SJSA1 (cell line): Measurements from ENCODE around the gene CEP112. TPM values are rescaled to one million over a fixed set of nuclear protein-coding genes. Genes with fewer than 3 reads are reported as not detected.
A peak's percentile ranks its signal among the peaks of the same experiment; 100 is the strongest.

Source experiments
- DNase-seq, 2 experiments: peaks; one replicate each; pipeline ENCODE4 v3.0.0-alpha.2; 2015 to 2020; ENCODE audit warnings: low spot score in 2 of 2, low read depth in 1 of 2
- H3K27ac ChIP-seq: fragments of 250-450 bp; sonication (Bioruptor Pico); 2 replicates; pipeline ENCODE4 v1.5.1; 2020; ENCODE audit warnings: mild to moderate bottlenecking, moderate library complexity
- H3K27me3 ChIP-seq: fragments of 250-450 bp; sonication (Bioruptor Pico); replicated peaks from 2 replicates; pipeline ENCODE4 v1.5.1; 2020; ENCODE audit warnings: mild to moderate bottlenecking, moderate library complexity
- H3K36me3 ChIP-seq: fragments of 250-450 bp; sonication (Bioruptor Pico); 2 replicates; pipeline ENCODE4 v1.5.1; 2020; ENCODE audit warnings: mild to moderate bottlenecking
- H3K4me1 ChIP-seq: fragments of 250-450 bp; sonication (Bioruptor Pico); replicated peaks from 2 replicates; pipeline ENCODE4 v1.6.1; 2021; ENCODE audit warnings: mild to moderate bottlenecking
- H3K4me3 ChIP-seq: fragments of 250-450 bp; sonication (Bioruptor Pico); 2 replicates; pipeline ENCODE4 v1.5.1; 2020; ENCODE audit warnings: mild to moderate bottlenecking
- H3K9me3 ChIP-seq: fragments of 250-450 bp; sonication (Bioruptor Pico); replicated peaks from 2 replicates; pipeline ENCODE4 v1.5.1; 2020; ENCODE audit warnings: mild to moderate bottlenecking
- total RNA-seq: library from RNA; depleted of rRNA; stranded (reverse); fragments of >200 nt; shearing (Covaris generic); gene quantifications from 2 replicates; pipeline ENCODE4 v1.2.3, GENCODE V29; 2014; rRNA removed

The CEP112 gene
- total RNA-seq = 9.6 and 34.8 TPM in 2 replicates

DNA sequence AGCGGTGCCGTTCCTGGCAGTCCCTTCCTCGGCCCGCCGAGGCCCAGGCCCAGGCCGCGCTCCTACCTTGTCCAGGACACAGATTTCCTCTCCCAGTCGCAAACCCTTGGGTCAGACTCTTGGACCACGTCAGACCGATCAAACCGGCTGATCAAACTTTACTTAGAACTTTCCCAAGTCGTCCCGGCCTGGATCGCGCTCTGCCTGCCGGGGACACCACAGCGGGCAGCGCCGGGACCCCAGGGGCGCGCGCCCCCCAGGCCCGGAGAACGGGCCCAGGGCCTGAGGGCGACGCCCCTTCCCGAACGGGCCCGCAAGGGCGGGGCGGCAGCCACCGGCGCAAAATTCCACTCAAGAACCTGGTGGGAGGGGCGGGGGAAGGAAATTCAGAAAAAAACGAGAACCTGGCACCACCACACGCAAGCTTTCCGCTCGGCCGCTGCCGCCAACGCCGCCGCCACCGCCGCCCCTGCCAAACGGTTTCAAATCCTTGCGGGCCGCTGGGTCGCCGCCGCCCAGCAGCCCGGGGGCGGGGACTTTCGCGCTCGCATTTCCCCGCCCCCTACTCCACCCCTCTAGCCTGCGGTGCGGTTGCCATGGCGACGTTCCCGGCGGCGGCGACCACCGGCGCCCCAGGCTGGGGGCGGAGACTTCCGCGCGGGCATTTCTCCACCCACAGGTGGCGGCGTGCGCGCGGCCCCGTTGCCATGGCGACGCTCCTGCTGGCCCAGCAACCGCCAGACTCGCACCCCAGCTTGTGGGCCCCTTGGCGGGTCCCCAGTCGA is at the start of gene CEP112:
TSS of gene CEP112 (minus strand) at position 541 of the 785 bp plus-strand sequence.
- Histone ChIP-seq H3K4me3 (peak within 1 kb of the TSS; percentile 64), H3K9me3 (no peaks in the 10 kb centered on the region), H3K27me3 (no peaks in the 10 kb centered on the region), H3K4me1 (peaks cover 11% of the 10 kb centered on the region), H3K27ac (peak within 1 kb of the TSS; percentile 53), H3K36me3 (peaks cover 7% of the 10 kb centered on the region)
- peak; percentile 96 for DNase-seq

DNA sequence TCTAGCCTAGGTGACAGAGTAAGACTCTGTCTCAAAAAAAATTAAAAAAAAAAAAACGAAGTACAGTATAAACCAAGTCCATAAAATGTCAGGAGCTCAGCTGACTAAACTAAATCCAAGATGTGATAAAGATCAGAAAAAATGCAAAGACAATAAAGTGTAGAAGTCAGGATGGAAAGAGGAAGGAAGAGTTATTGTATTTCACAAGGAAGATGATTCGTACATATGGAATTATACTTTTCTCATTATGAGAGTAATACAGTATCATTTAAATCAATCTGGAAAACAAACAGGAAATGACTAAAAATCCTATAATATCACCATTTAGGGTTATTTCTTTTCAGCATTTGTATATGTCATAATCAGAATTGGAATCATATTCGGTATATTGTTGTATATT is 48.7 kb upstream of the CEP112 start:
- peak in 1 of 2 experiments; percentile 16 for DNase-seq
- Histone ChIP-seq H3K9me3 (no peaks in the 10 kb centered on the region), H3K4me3 (no peak overlapping the region), H3K36me3 (no peaks in the 10 kb centered on the region), H3K27me3 (no peaks in the 10 kb centered on the region), H3K4me1 (no peaks in the 10 kb centered on the region), H3K27ac (no peak overlapping the region)

DNA sequence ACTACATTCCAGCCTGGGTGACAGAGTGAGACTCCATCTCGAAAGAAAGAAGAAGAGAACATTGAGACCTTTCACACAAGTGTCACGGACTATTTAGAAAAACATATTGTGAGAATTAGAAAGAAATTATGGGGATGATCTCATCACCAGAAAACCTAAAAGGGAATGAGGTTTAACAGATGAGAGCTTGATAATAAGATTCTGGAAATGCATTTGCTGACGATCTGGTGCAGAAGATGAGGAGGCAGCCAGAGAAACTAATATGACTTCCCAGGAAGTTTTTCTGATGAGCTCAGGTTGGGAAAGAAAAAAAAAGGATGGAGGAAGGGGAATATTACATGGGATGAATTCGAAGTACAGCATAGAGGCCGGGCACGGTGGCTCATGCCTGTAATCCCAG is 48.1 kb upstream of the CEP112 start:
- no peak overlapping the region for H3K27ac ChIP-seq
- H3K27me3 ChIP-seq = no peaks in the 10 kb centered on the region
- no peaks in the 10 kb centered on the region for H3K9me3 ChIP-seq
- no peaks in the 10 kb centered on the region for H3K4me1 ChIP-seq
- no peak for DNase-seq
- no peaks in the 10 kb centered on the region for H3K36me3 ChIP-seq
- no peak overlapping the region for H3K4me3 ChIP-seq

DNA sequence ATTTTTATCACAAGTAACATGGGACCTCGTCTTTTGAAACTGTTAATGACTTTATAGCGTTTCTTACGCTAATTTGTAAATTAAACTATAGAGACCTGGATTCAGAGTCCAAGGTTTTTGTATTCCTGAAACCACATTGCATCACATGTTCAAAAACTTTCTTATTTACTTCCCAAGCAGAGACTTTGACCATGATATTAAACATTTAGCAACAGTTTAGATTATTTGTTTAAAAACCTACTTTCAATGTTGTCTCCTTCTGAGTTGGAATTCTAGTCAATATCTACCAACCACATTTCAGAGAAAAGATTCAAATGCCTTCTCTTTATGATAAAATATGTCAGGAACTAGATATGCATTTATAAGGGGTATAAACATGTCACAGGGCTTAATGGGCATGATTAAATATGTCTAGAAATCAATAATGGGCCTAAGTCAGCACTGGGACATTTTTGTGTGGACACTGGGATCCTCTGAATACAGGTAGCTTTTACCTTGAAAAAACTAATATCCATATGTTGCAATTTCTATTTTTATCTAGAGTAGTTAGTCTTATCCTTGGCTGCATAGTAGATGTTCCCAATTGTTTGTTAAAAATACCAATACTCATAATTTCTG is 43.6 kb upstream of the CEP112 start:
- no peaks in the 10 kb centered on the region for H3K9me3 ChIP-seq
- peaks cover 2% of the 10 kb centered on the region; the same call in 1 of the 2 replicates for H3K27me3 ChIP-seq
- DNase-seq = no peak
- no peak overlapping the region for H3K4me3 ChIP-seq
- no peaks in the 10 kb centered on the region for H3K36me3 ChIP-seq
- H3K27ac ChIP-seq = no peak overlapping the region
- H3K4me1 ChIP-seq = no peaks in the 10 kb centered on the region

DNA sequence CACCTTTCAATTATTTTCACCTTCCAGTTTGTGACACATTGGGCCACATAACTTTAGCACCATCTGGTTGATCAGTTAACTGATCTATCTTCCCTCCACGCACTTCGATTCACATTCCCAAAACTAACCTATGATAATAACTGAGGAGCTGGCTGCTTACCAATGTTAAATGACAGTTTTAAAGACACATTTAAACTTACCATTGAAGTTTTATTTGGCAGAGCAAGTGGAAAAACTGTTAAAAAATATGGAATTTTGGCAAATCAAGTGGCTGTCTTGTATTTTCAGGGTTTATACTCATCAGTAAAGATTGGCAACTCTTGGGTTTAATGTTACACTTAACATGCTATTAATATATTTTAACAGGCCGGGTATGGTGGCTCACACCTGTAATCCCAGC is 42.7 kb upstream of the CEP112 start:
- no peak overlapping the region for H3K27ac ChIP-seq
- H3K36me3 ChIP-seq = no peaks in the 10 kb centered on the region
- DNase-seq = no peak
- H3K9me3 ChIP-seq = no peaks in the 10 kb centered on the region
- H3K4me1 ChIP-seq = no peaks in the 10 kb centered on the region
- no peak overlapping the region for H3K4me3 ChIP-seq
- H3K27me3 ChIP-seq = peaks cover 3% of the 10 kb centered on the region; the same call in 1 of the 2 replicates

DNA sequence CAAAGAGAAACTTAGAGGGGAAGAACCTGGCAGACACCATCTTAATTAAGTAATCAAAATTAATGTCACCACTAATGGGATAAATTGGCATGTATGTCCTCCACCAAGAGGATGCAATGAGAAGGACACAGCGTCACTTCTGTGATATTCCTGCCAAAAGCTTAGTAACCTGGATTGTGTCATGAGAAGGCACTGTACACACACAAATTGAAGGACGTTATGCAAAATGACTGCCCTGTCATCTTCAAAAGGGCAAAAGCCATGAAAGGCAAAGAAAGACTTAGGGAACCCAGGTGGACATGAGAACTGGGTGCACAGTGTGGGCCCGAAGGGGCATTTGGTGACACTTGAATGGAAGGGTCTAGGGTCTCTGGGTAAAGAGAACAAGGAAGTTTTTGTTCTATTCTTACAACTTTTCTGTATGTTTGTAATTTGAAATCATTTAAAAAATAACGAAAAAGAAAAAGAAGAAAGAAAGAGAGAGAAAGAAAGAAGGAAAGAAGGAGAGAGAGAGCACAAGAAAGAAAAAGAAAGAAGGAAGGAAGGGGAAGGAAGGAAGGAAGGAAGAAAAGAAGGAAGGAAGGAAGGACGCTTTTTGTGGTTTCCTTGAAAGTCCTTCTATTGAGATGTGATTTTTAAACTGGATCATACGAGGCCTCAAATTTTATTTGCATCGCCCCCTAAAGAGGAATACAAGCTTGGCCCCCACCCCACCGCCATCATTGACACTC is 41.3 kb upstream of the CEP112 start:
- peaks cover 3% of the 10 kb centered on the region; the same call in 1 of the 2 replicates for H3K27me3 ChIP-seq
- no peaks in the 10 kb centered on the region for H3K9me3 ChIP-seq
- H3K4me3 ChIP-seq = no peak overlapping the region

DNA sequence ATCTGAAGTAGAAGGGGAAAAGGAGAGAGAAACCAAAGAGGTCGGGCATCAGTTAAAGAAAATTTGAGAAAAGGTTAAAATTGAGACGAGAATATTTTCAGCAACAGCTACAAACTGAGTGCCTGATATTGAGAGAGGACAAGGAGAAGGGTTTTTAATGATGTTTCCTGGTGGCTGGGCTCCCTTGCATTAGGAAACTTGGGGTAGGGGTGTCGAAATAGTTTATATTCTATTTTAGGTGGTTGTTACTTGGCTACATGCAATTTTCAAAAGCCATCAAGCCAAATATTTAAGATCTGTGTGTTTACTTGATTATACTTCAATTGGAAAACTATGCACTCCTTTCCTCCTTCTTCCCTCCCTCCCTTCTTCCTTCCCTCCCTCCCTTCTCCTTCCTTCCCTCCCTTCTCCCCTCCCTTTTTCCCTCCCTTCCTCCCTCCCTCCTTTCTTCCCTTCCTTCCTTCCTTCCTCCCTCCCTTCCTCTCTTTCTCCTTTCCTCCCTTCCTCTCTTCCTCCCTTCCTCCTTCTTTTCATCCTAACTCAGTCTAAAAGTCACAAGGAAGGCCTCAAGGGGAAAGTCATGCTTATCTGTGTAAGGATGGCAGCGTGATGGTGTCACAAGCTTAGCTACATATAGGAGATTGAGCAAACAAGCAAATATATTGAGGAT is 39.1 kb upstream of the CEP112 start:
- no peaks in the 10 kb centered on the region for H3K4me1 ChIP-seq
- no peak overlapping the region for H3K4me3 ChIP-seq
- H3K36me3 ChIP-seq = no peaks in the 10 kb centered on the region
- H3K27me3 ChIP-seq = peaks cover 3% of the 10 kb centered on the region
- no peak overlapping the region for H3K27ac ChIP-seq
- H3K9me3 ChIP-seq = no peaks in the 10 kb centered on the region
- DNase-seq = no peak

More for the DNA sequence above, 41.3 kb upstream of the CEP112 start:
- no peak for DNase-seq
- Histone ChIP-seq H3K4me1 (no peaks in the 10 kb centered on the region), H3K36me3 (no peaks in the 10 kb centered on the region), H3K27ac (no peak overlapping the region)

DNA sequence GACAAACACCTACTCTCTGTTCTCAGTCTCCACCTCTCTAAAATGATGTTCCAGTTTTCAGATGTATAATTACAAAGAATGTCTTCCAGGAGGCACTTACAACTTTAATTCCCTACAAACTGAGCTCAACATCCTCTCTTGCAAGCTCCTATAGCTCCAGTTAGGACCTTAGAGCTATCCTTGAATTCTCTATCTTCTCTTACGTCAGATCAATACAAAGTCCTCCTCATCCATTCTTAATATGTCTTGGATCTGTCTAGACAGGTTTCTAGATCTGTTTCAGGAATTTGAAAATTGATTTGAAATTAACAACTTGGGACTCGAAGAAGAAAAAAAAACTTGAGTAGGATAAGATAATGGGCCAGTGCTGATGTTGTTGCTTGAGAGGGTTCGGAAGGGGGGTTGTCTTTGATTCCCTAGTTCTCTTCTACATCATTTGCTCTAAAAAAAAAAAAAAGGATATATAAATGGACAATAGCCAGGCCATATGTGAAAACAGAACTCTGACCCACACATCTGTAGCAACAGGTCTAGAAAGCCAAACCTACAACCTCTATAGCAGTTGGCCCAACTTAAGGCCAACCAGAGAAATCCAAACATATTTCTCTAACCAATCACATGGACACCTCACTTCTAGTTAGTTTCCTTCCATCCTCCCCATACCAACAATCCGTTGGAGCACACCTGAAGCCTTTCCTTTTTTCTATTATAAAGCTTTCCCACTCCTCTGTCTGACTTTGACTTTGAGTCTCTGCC is 38.0 kb upstream of the CEP112 start:
- no peaks in the 10 kb centered on the region for H3K36me3 ChIP-seq
- DNase-seq = no peak
- H3K9me3 ChIP-seq = no peaks in the 10 kb centered on the region
- H3K4me1 ChIP-seq = no peaks in the 10 kb centered on the region
- H3K27ac ChIP-seq = no peak overlapping the region
- peaks cover 3% of the 10 kb centered on the region for H3K27me3 ChIP-seq
- H3K4me3 ChIP-seq = no peak overlapping the region

DNA sequence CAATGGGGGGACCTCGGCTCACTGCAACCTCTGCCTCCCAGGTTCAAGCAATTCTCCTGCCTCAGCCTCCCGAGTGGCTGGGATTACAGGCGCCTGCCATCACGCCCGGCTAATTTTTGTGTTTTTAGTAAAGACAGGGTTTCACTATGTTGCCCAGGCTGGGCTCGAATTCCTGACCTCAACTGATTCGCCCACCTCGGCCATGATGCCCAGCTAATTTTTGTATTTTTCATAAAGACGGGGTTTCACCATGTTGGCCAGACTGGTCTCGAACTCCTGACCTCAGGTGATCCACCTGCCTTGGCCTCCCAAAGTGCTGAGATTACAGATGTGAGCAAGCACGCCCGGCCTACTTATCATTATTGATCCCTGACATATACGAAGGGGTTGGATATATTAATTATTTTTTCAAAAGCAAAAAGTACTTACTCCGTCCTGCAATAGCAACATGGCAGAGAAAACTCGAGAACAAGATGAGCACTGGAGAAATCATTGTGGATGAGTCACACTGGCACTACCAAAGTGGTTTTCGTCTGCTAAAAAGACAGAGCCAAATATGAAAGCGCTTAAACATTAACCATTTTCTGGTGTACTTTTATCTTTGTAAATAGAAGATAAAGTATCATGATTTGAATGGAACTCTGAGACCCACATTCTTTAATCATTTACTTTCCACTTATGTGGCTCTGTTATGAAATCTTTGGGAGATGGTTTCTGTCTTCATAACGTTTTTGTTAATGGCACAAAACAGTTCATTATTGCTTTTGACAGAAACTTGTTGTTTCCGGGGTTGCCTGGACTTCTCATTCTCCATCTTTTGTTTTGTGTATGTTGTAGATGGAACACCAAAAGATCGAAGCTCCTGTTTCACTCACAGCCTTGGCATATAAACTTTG is 37.2 kb upstream of the CEP112 start, which contains the start of gene APOH:
TSS of gene APOH (minus strand) at position 529 of the 896 bp plus-strand sequence. CDS start at position 493, 36 bp downstream.
- Histone ChIP-seq H3K27ac (no peak within 1 kb of the TSS), H3K4me3 (no peak within 1 kb of the TSS), H3K27me3 (peaks cover 3% of the 10 kb centered on the region), H3K36me3 (no peaks in the 10 kb centered on the region), H3K4me1 (no peaks in the 10 kb centered on the region), H3K9me3 (no peaks in the 10 kb centered on the region)
- DNase-seq = no peak

DNA sequence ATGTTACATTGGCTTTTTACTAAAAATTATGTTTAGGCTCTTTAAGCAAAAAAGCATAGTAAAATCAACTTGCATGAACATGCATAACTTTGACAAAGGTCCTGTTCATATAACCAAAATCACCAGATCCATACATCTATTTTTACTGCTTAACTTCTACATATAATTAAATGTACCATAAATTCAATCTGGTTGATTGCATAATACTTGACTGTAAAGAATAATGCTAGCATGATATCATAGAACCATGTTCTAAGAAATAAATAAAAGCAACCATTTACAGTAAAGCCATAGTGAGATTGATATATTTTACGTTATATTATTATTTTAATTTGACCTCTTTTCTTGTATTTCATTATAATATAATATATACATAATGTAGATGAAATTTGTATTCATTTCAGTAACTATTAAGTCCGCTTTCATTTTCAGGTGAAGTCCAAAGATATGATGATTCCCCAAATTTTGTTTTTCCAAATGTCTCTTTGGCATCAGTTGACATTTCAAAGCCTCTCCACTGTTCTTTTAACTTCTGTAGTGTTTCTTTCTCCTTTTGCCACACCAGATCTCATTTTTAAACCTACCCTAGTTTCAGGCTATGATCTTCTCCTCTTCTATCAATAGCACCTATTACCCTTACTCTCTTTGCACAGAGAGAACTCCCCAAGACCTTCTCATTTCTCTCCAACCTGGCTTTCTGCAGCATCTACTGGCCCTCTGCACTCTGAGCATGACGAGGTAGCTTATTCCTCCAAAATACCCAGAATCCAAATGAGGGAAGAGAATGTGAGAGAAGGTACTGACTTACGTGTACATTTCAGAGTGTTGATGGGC is 35.5 kb upstream of the CEP112 start:
- H3K9me3 ChIP-seq = no peaks in the 10 kb centered on the region
- no peaks in the 10 kb centered on the region for H3K36me3 ChIP-seq

DNA sequence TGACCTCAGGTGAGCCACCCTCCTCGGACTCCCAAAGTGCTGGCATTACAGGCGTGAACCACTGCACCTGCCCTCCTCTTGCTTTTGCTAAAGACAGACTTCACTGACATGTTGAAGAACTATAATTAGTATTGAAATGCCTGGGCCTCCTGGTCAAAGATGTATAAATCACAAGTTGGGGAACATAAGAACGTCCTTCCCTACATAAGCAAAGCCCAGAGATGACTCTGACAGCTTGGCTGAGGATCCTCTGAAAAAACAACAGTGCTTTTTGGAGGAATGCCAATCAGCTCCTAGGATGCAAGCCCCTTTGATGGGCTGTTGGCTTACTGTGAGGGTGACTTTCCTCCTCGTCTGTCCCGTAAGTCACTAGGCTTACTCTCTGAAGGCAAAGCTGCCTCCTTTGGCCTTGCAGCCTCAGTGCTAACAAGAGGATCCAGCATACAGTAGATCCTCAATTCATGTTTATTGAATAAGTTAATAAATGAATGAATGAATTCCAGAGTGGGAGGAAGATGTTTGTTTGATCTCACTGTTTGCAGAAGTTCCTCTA is 30.9 kb upstream of the CEP112 start:
- no peak for DNase-seq
- H3K4me3 ChIP-seq = no peak overlapping the region
- no peaks in the 10 kb centered on the region for H3K4me1 ChIP-seq
- 0 out of 2 replicates have a peak, but pooled peaks cover 4% of the 10 kb centered on the region for H3K9me3 ChIP-seq
- H3K27me3 ChIP-seq = peaks cover 28% of the 10 kb centered on the region
- H3K27ac ChIP-seq = no peak overlapping the region
- no peaks in the 10 kb centered on the region for H3K36me3 ChIP-seq

More for the DNA sequence above, 35.5 kb upstream of the CEP112 start:
- Histone ChIP-seq H3K4me3 (no peak overlapping the region), H3K27me3 (peaks cover 3% of the 10 kb centered on the region), H3K4me1 (no peaks in the 10 kb centered on the region), H3K27ac (no peak overlapping the region)
- no peak for DNase-seq
